Peyer's patch (tissue), 4 donors: Measurements from ENCODE around the gene SLC7A4. TPM values are rescaled to one million over a fixed set of nuclear protein-coding genes. Genes with fewer than 3 reads are reported as not detected.

Experiments
- DNase-seq, 3 donors: peaks; one replicate each; pipeline ENCODE4 v3.0.0-alpha.2; 2017 to 2019
- H3K27ac ChIP-seq, 4 donors: fragments of 200-600 bp; sonication (generic); one replicate each; pipeline ENCODE4 v1.5.1; 2016 to 2019
- H3K27me3 ChIP-seq, 2 donors: fragments of 200-600 bp; sonication (generic); one replicate each; pipeline ENCODE4 v1.5.1; 2019
- H3K36me3 ChIP-seq, 3 donors: fragments of 200-600 bp; sonication (generic); one replicate each; pipeline ENCODE4 v1.5.1; 2016 to 2019
- H3K4me1 ChIP-seq, 4 donors: fragments of 200-600 bp; sonication (generic); one replicate each; pipeline ENCODE4 v1.5.1; 2016 to 2019
- H3K4me3 ChIP-seq, 4 donors: fragments of 200-600 bp; sonication (generic); 1 replicate in 3 of 4; 2 replicates in 1 of 4; pipeline ENCODE4 v1.5.1; 2016 to 2019; ENCODE audit warnings: mild to moderate bottlenecking in 1 of 4
- H3K9me3 ChIP-seq, 4 donors: fragments of 200-600 bp; sonication (generic); one replicate each; pipeline ENCODE4 v1.5.1; 2016 to 2019; ENCODE audit warnings: mild to moderate bottlenecking in 1 of 4
- CTCF ChIP-seq, 6 experiments: fragments of 450-650 bp in 4 of 6; fragments of 200-600 bp in 2 of 6; sonication (generic) in 1 of 6; IDR thresholded peaks; one replicate each; pipeline ENCODE4 v1.5.1; 2017 to 2019; ENCODE audit warnings: antibody characterized with exemption in 6 of 6, mild to moderate bottlenecking in 3 of 6, moderate library complexity in 1 of 6
- POLR2A ChIP-seq, 2 donors: fragments of 450-650 bp; IDR thresholded peaks; one replicate each; pipeline ENCODE4 v1.5.1; 2017; ENCODE audit warnings: antibody characterized with exemption in 2 of 2, mild to moderate bottlenecking in 2 of 2, moderate library complexity in 2 of 2
- total RNA-seq, 4 donors: library from RNA; depleted of rRNA; stranded (reverse); fragments of >200 nt; gene quantifications; one replicate each; pipeline ENCODE4 v1.1.0, GENCODE V29; 2016

The SLC7A4 gene
- 1 to 10 TPM in 3 of 4 donors, under 1 TPM in 1; 0.40 to 3.7 (median 2.2) TPM for total RNA-seq

GRCh38 chr22:21032037-21032867, at the start of gene SLC7A4:
Gene SLC7A4 (minus strand): TSS chr22:21032561. CDS start chr22:21031812, 749 bp downstream.
- no peak for TF ChIP-seq POLR2A (IDR thresholded peaks at IDR 0.05)
- TF ChIP-seq CTCF (IDR thresholded peaks at IDR 0.05) = no peak
- Histone ChIP-seq H3K27me3 (peaks cover 0 to 10% of the 10 kb centered on the region in 2 donors), H3K9me3 (no peaks in the 10 kb centered on the region), H3K4me1 (peaks cover 0 to 14% (median 3%) of the 10 kb centered on the region in 4 donors), H3K4me3 (peak within 1 kb of the TSS in 3 of 4 donors; percentile 17 to 49 (median 47)), H3K36me3 (no peaks in the 10 kb centered on the region), H3K27ac (no peak within 1 kb of the TSS)
- DNase-seq = no peak

GRCh38 chr22:21080435-21081137, 48.2 kb upstream of the SLC7A4 start:
- H3K27me3 ChIP-seq = no peaks in the 10 kb centered on the region
- peak in 1 of 3 donors; percentile 28 for DNase-seq
- TF ChIP-seq CTCF (IDR thresholded peaks at IDR 0.05) (no peak), POLR2A (IDR thresholded peaks at IDR 0.05) (no peak)
- no peaks in the 10 kb centered on the region for H3K36me3 ChIP-seq
- H3K9me3 ChIP-seq = no peaks in the 10 kb centered on the region
- H3K27ac ChIP-seq = no peak overlapping the region
- H3K4me1 ChIP-seq = no peaks in the 10 kb centered on the region
- no peak overlapping the region for H3K4me3 ChIP-seq

GRCh38 chr22:21079493-21079892, 47.1 kb upstream of the SLC7A4 start:
- TF ChIP-seq CTCF (IDR thresholded peaks at IDR 0.05) = no peak
- no peak for TF ChIP-seq POLR2A (IDR thresholded peaks at IDR 0.05)

GRCh38 chr22:21078916-21079315, 46.6 kb upstream of the SLC7A4 start:
- no peaks in the 10 kb centered on the region for H3K36me3 ChIP-seq
- no peaks in the 10 kb centered on the region for H3K27me3 ChIP-seq
- no peaks in the 10 kb centered on the region for H3K4me1 ChIP-seq
- DNase-seq = no peak
- TF ChIP-seq POLR2A (IDR thresholded peaks at IDR 0.05) (no peak), CTCF (IDR thresholded peaks at IDR 0.05) (no peak)
- H3K27ac ChIP-seq = no peak overlapping the region
- no peaks in the 10 kb centered on the region for H3K9me3 ChIP-seq
- no peak overlapping the region for H3K4me3 ChIP-seq

More at GRCh38 chr22:21079493-21079892, 47.1 kb upstream of the SLC7A4 start:
- no peaks in the 10 kb centered on the region for H3K9me3 ChIP-seq
- no peak overlapping the region for H3K4me3 ChIP-seq
- DNase-seq = no peak
- H3K36me3 ChIP-seq = no peaks in the 10 kb centered on the region
- H3K27ac ChIP-seq = no peak overlapping the region
- H3K27me3 ChIP-seq = no peaks in the 10 kb centered on the region
- H3K4me1 ChIP-seq = no peaks in the 10 kb centered on the region

- TF ChIP-seq CTCF (IDR thresholded peaks at IDR 0.05) = no peak
- no peak for TF ChIP-seq POLR2A (IDR thresholded peaks at IDR 0.05)
- Histone ChIP-seq H3K27me3 (no peaks in the 10 kb centered on the region), H3K36me3 (no peaks in the 10 kb centered on the region), H3K4me3 (no peak overlapping the region), H3K9me3 (no peaks in the 10 kb centered on the region), H3K27ac (no peak overlapping the region), H3K4me1 (no peaks in the 10 kb centered on the region)
- DNase-seq = no peak
Observed at GRCh38 chr22:21077884-21078508, 45.6 kb upstream of the SLC7A4 start.
